SHP77 (cell line): ENCODE data around the gene ZNF749.
"Not testable (repeated sequence)": the region's sequence is repeated elsewhere in the genome, so short reads cannot be mapped to it uniquely, and the experiment has no call there.

Experiments
- DNase-seq, 2 experiments: peaks; one replicate each; lab custom pipeline; 2025; lab: John Stamatoyannopoulos, UW

The ZNF749 gene

GRCh38 chr19:57466489-57466888, 31.4 kb downstream of the ZNF749 start:
- DNase-seq = no peak

DNA sequence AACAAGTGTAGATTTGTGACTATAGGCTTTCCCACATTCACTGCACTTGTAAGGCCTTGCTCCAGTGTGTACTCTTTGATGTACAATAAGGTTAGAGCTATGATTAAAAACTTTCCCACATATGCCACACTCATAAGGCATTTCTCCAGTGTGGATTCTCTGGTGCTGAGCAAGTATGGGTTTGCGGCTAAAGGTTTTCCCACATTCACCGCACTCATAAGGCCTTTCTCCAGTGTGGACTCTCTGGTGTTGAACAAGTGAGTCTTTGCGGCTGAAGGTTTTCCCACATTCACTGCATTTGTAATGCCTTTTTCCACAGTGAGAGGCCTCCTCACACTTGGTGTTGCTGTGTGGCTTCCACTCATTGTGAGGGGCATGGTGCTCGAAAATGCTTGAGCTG, 38.5 kb downstream of the ZNF749 start:
- no peak for DNase-seq

- DNase-seq = peak; percentile 57 to 71
These were observed 42.3 kb downstream of the ZNF749 start, which contains the start of gene ZNF772 for GRCh38 chr19:57477191-57478008. TSS of gene ZNF772 (minus strand) at chr19:57477566. CDS start at chr19:57477309, 257 bp downstream.

GRCh38 chr19:57487477-57488298, 52.6 kb downstream of the ZNF749 start, which contains the start of gene ZNF419:
TSS of gene ZNF419 (plus strand) at chr19:57487750. CDS start at chr19:57487951, 201 bp downstream.
- DNase-seq = peak; percentile 87 to 88

GRCh38 chr19:57488299-57488644, 53.1 kb downstream of the ZNF749 start:
- not testable (repeated sequence) for DNase-seq
